Panc1 (cell line): ENCODE results near the gene HLTF. TPM values are rescaled to one million over a fixed set of nuclear protein-coding genes. Genes with fewer than 3 reads are reported as not detected.

Experiments used
- ATAC-seq: fragments of 200-7000 bp; cut with Tn5 transposase; 2 replicates; pipeline ENCODE4 v1.9.1; 2020; ENCODE audit warnings: mild to moderate bottlenecking, moderate library complexity
- BruUV-seq: library from RNA; stranded (reverse); fragments of 400-500 nt; replicated peaks from 2 replicates; lab custom pipeline; 2021; lab: Mats Ljungman, UMichigan
- CTCF ChIA-PET: fragments of 300-600 bp; sonication (Branson Sonifier 250); formaldehyde crosslinking; loops from one replicate; lab custom pipeline; 2022; ENCODE audit warnings: antibody characterized with exemption; lab: Charles Lee
- POLR2A ChIA-PET: fragments of 300-600 bp; sonication (Branson Sonifier 250); formaldehyde crosslinking; loops from one replicate; lab custom pipeline; 2022; ENCODE audit warnings: antibody characterized with exemption; lab: Charles Lee
- DNase-seq: peaks from one replicate; pipeline ENCODE4 v3.0.0-alpha.2; 2010; ENCODE audit warnings: low read depth, low spot score
- H3K27ac ChIP-seq: 2 replicates; pipeline ENCODE4 v1.5.1; 2011; ENCODE audit warnings: mild to moderate bottlenecking, low read length, inconsistent platforms
- H3K27me3 ChIP-seq: fragments of 200-500 bp; sonication (Bioruptor generic); 2 replicates; pipeline ENCODE4 v1.6.0; 2014; ENCODE audit warnings: low read length, inconsistent platforms; ENCODE audit not compliant: control insufficient read depth, insufficient read depth
- H3K36me3 ChIP-seq: fragments of 200-500 bp; sonication (Bioruptor generic); 2 replicates; pipeline ENCODE4 v1.5.1; 2014; ENCODE audit warnings: inconsistent platforms, mild to moderate bottlenecking, low read length, moderate library complexity; ENCODE audit not compliant: control insufficient read depth, insufficient read depth
- H3K4me1 ChIP-seq: 2 replicates; pipeline ENCODE4 v1.5.1; 2011; ENCODE audit warnings: inconsistent platforms, mild to moderate bottlenecking, low read length, moderate library complexity; ENCODE audit not compliant: control insufficient read depth, insufficient read depth
- H3K4me3 ChIP-seq, 2 experiments: 2 replicates each; pipeline ENCODE4 v1.5.1; 2011 to 2012; ENCODE audit warnings: low read depth in 2 of 2, low read length in 2 of 2, mild to moderate bottlenecking in 2 of 2, inconsistent platforms in 1 of 2, moderate library complexity in 1 of 2
- H3K9me3 ChIP-seq: fragments of 200-500 bp; sonication (Bioruptor generic); 2 replicates; pipeline ENCODE4 v1.5.1; 2014; ENCODE audit warnings: low read depth, mild to moderate bottlenecking, inconsistent platforms, low read length, moderate library complexity; ENCODE audit not compliant: control insufficient read depth, insufficient read depth
- POLR2AphosphoS5 ChIP-seq: IDR thresholded peaks from 2 replicates; pipeline ENCODE4 v1.6.1; 2012; ENCODE audit warnings: mild to moderate bottlenecking, low read depth, low read length, moderate library complexity
- SIN3A ChIP-seq: IDR thresholded peaks from 2 replicates; pipeline ENCODE4 v1.6.1; 2012; ENCODE audit warnings: low read depth, mild to moderate bottlenecking, low read length, moderate library complexity, borderline replicate concordance; ENCODE audit not compliant: insufficient read depth
- TCF7L2 ChIP-seq: IDR thresholded peaks from 2 replicates; pipeline ENCODE4 v1.6.1; 2011; ENCODE audit warnings: mild to moderate bottlenecking, low read depth, low read length, inconsistent platforms
- in situ Hi-C: cut with HindIII; loops from 2 replicates; pipeline ENCODE4 v1.10.0; 2016; ENCODE audit warnings: low sequenced_read_pairs, low pct_unique_long_range_greater_than_20kb
- intact Hi-C: fragments of 100-400 bp; cut with micrococcal nuclease; formaldehyde crosslinking; loops from one replicate; pipeline ENCODE4 v1.10.0; 2022; ENCODE audit not compliant: unreplicated experiment
- total RNA-seq: library from RNA; stranded (reverse); gene quantifications from one replicate; pipeline ENCODE4 v1.2.1, GENCODE V29; 2021; ENCODE audit not compliant: unreplicated experiment
- TF ChIP-seq, protein P1 (sequence below), 2 experiments: IDR thresholded peaks; 2 replicates each; pipeline ENCODE4 v1.6.1; 2011 to 2012; ENCODE audit warnings: low read depth in 2 of 2, control low read depth in 1 of 2, low read length in 1 of 2, mild to moderate bottlenecking in 1 of 2, moderate library complexity in 1 of 2; ENCODE audit not compliant: insufficient read depth in 1 of 2
- TF ChIP-seq, protein P2 (sequence below): fragments of 450-650 bp; IDR thresholded peaks from 2 replicates; pipeline ENCODE4 v1.5.1; 2017; ENCODE audit warnings: mild to moderate bottlenecking

HLTF gene
- total RNA-seq, 1 experiment from 2014 or later, result 106 TPM

DNA sequence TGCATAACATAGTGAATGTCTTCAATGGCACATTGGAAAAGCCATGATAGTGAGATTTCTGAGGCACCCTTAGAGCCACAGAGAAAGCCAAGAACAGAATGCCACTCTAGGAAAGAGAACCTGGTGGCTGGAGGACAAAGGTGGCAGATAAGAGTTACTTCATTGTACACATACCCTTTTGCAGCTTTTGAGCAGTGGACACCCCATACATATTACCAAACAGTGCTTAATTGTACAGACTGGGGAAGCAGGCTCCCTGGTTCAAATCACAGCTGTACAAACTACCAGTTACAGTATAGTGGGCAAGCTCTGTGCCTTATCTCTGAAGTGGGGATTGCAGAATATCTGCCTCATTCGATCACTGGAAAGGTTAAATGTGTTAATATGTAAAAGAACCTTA is 105.1 kb downstream of the HLTF start:
- in situ Hi-C loops (no loop called here), intact Hi-C loops (no loop called here)
- no peak for TF ChIP-seq TCF7L2
- TF ChIP-seq SIN3A, result no peak
- TF ChIP-seq, protein P1, sequence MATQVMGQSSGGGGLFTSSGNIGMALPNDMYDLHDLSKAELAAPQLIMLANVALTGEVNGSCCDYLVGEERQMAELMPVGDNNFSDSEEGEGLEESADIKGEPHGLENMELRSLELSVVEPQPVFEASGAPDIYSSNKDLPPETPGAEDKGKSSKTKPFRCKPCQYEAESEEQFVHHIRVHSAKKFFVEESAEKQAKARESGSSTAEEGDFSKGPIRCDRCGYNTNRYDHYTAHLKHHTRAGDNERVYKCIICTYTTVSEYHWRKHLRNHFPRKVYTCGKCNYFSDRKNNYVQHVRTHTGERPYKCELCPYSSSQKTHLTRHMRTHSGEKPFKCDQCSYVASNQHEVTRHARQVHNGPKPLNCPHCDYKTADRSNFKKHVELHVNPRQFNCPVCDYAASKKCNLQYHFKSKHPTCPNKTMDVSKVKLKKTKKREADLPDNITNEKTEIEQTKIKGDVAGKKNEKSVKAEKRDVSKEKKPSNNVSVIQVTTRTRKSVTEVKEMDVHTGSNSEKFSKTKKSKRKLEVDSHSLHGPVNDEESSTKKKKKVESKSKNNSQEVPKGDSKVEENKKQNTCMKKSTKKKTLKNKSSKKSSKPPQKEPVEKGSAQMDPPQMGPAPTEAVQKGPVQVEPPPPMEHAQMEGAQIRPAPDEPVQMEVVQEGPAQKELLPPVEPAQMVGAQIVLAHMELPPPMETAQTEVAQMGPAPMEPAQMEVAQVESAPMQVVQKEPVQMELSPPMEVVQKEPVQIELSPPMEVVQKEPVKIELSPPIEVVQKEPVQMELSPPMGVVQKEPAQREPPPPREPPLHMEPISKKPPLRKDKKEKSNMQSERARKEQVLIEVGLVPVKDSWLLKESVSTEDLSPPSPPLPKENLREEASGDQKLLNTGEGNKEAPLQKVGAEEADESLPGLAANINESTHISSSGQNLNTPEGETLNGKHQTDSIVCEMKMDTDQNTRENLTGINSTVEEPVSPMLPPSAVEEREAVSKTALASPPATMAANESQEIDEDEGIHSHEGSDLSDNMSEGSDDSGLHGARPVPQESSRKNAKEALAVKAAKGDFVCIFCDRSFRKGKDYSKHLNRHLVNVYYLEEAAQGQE (IDR thresholded peaks at IDR 0.05; ENCODE audit: insufficient read depth in 1 of 2, low read depth in 2 of 2, low read length in 1 of 2), result no peak
- TF ChIP-seq, protein P2, sequence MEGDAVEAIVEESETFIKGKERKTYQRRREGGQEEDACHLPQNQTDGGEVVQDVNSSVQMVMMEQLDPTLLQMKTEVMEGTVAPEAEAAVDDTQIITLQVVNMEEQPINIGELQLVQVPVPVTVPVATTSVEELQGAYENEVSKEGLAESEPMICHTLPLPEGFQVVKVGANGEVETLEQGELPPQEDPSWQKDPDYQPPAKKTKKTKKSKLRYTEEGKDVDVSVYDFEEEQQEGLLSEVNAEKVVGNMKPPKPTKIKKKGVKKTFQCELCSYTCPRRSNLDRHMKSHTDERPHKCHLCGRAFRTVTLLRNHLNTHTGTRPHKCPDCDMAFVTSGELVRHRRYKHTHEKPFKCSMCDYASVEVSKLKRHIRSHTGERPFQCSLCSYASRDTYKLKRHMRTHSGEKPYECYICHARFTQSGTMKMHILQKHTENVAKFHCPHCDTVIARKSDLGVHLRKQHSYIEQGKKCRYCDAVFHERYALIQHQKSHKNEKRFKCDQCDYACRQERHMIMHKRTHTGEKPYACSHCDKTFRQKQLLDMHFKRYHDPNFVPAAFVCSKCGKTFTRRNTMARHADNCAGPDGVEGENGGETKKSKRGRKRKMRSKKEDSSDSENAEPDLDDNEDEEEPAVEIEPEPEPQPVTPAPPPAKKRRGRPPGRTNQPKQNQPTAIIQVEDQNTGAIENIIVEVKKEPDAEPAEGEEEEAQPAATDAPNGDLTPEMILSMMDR, result no peak
- TF ChIP-seq POLR2AphosphoS5, result no peak
- POLR2A ChIA-PET, result interaction anchor here (0.5 to 0.6 kb wide), 2 partner anchors 88 to 574 kb away, joined by 5 to 11 read pairs; no protein-coding TSS in a partner anchor
- Histone ChIP-seq H3K36me3 (no peaks in the 10 kb centered on the region), H3K4me3 (no peak overlapping the region), H3K27ac (no peak overlapping the region), H3K27me3 (no peaks in the 10 kb centered on the region; the same call in 1 of the 2 replicates), H3K9me3 (no peaks in the 10 kb centered on the region), H3K4me1 (no peaks in the 10 kb centered on the region)
- DNase-seq (no peak), ATAC-seq (no peak)
- BruUV-seq, result no TSS peak
- CTCF ChIA-PET, result no interaction called here

Other genes starting within 250 kb of the HLTF start
- not detected for gene CPA3, start 221.2 kb downstream of the HLTF start, total RNA-seq
- gene GYG1, start 95.0 kb downstream of the HLTF start, total RNA-seq, result 75.2 TPM
- gene HPS3, start 43.1 kb upstream of the HLTF start, total RNA-seq, result 68.0 TPM
- 5.8 TPM for gene CP, start 135.3 kb upstream of the HLTF start, total RNA-seq
- gene TM4SF18, start 247.1 kb upstream of the HLTF start, total RNA-seq, result 54.5 TPM